Heart left ventricle (tissue), 16 donors: ENCODE data around the gene TCP1. TPM values are rescaled to one million over a fixed set of nuclear protein-coding genes. Genes with fewer than 3 reads are reported as not detected.

Source experiments
- ATAC-seq, 4 donors: fragments of 200-7000 bp; cut with Tn5 transposase; one replicate each; pipeline ENCODE4 v1.9.1; 2020 to 2022; ENCODE audit warnings: moderate library complexity in 4 of 4, mild to moderate bottlenecking in 3 of 4, moderate number of reproducible peaks in 1 of 4
- DNase-seq, 5 donors: peaks; one replicate each; pipeline ENCODE4 v3.0.0-alpha.2; 2020
- H3K27ac ChIP-seq, 12 donors: fragments of 200-600 bp; sonication (generic) in 4 of 12; one replicate each; pipeline versions ENCODE4 v1.5.0 to v1.8.0; 2016 to 2022; ENCODE audit warnings: mild to moderate bottlenecking in 2 of 12
- H3K27me3 ChIP-seq, 9 donors: fragments of 200-600 bp; sonication (generic) in 2 of 9; one replicate each; pipeline versions ENCODE4 v1.5.1 to v1.8.0; 2016 to 2022; ENCODE audit warnings: mild to moderate bottlenecking in 3 of 9
- H3K36me3 ChIP-seq, 9 donors: fragments of 200-600 bp; sonication (generic) in 2 of 9; one replicate each; pipeline versions ENCODE4 v1.5.0 to v1.8.0; 2018 to 2022; ENCODE audit warnings: mild to moderate bottlenecking in 2 of 9
- H3K4me1 ChIP-seq, 12 donors: fragments of 200-600 bp; sonication (generic) in 4 of 12; one replicate each; pipeline versions ENCODE4 v1.5.0 to v1.8.0; 2016 to 2022; ENCODE audit warnings: mild to moderate bottlenecking in 3 of 12
- H3K4me3 ChIP-seq, 12 donors: fragments of 200-600 bp; sonication (generic) in 4 of 12; one replicate each; pipeline versions ENCODE4 v1.5.0 to v1.8.0; 2017 to 2022; ENCODE audit warnings: mild to moderate bottlenecking in 9 of 12, moderate library complexity in 4 of 12
- H3K9me3 ChIP-seq, 12 donors: fragments of 200-600 bp; sonication (generic) in 4 of 12; one replicate each; pipeline versions ENCODE4 v1.5.0 to v1.8.0; 2016 to 2022; ENCODE audit warnings: mild to moderate bottlenecking in 1 of 12
- CTCF ChIP-seq, 12 donors: fragments of 200-600 bp; sonication (generic) in 4 of 12; IDR thresholded peaks; one replicate each; pipeline versions ENCODE4 v1.5.0 to v1.8.0; 2018 to 2022; ENCODE audit warnings: antibody characterized with exemption in 12 of 12, mild to moderate bottlenecking in 5 of 12
- POLR2A ChIP-seq, 2 donors: fragments of 450-650 bp; IDR thresholded peaks; one replicate each; pipeline ENCODE4 v1.6.1; 2017; ENCODE audit warnings: antibody characterized with exemption in 2 of 2, mild to moderate bottlenecking in 2 of 2, moderate library complexity in 2 of 2
- WGBS, 4 donors: extraction: QIAGEN DNeasy Blood & Tissue Kit in 2 of 4; methylation state at CpG; one replicate each; pipeline versions ENCODE4 v1.1.5 to v1.1.7; 2013 to 2018; 5-methylcytosine and 5-hydroxymethylcytosine counted together
- intact Hi-C, 10 donors: fragments of 100-400 bp; cut with DNase I; formaldehyde crosslinking; loops; one replicate each; pipeline versions ENCODE4 v1.11.1 to v1.14.2; 2022
- polyA plus RNA-seq, 2 donors: library from polyadenylated mRNA; stranded (reverse); fragments of 200-250 nt; gene quantifications; one replicate each; pipeline ENCODE4 v1.2.3, GENCODE V29; 2013
- total RNA-seq, 9 donors: library from RNA; depleted of rRNA in 2 of 9; stranded (reverse); fragments of >200 nt in 2 of 9; fragmentation: NEBNext Ultra II Directional in 3 of 9; extraction: Animal tissue kit (Norgen Biotek cat#: 25700) in 3 of 9; gene quantifications; one replicate each; pipeline versions ENCODE4 v1.1.0 to v1.2.4, GENCODE V29; 2016 to 2023
- donor health status: ischemic (EF 13 %, LVEDD 7.1; RV severe dilation, severe dysfunction).
- donor health status: healthy with polysubstance abuse.
- donor health status: DM: no; HTN: yes; CAD: no.
- donor health status: DM: no; HTN: no; CAD: no.
- donor health status: ischemic (EF 25% LVEDD 6.9; RV normal size, moderate dysfunction).
- donor health status: ischemic (EF 25% LVEDD 5.7; RV mildly dilated, moderate dysfunction).
- donor health status: healthy.
- donor health status: DM: yes; HTN: yes; CAD: no.
- donor health status: ischemic (EF 35%, LVEDD 5.7; RV mildly dilated, moderate dysfunction).
- donor health status: nonischemic (EF 11% LVEDD 7.7; RV severe dilation, severe dysfunction).
- donor health status: DM: yes; HTN: yes; CAD: no.
- donor health status: PGD.
- donor health status: ischemic (EF 29% LVEDD 5.4; RV normal size, mild dysfunction).
- donor health status: nonischemic (EF 23%, LVEDD 6.1; RV moderate dilation, normal function).

Gene TCP1
- total and polyA plus RNA-seq, 11 donors = 89.2 to 241 (median 142) TPM

- DNase-seq = no peak
- no peak for ATAC-seq
- TF ChIP-seq CTCF (IDR thresholded peaks at IDR 0.05) (no peak), POLR2A (IDR thresholded peaks at IDR 0.05) (no peak)
- peaks cover 0 to 6% (median 0%) of the 10 kb centered on the region in 12 donors for H3K9me3 ChIP-seq
- no peaks in the 10 kb centered on the region for H3K27me3 ChIP-seq
- H3K27ac ChIP-seq = no peak overlapping the region
- H3K36me3 ChIP-seq = peaks cover 0 to 68% (median 46%) of the 10 kb centered on the region in 9 donors
- intact Hi-C loops = loop anchor here in 2 of 10 donors (10.0 kb wide), 1 partner anchor 75 kb away; the partner anchor contains the start of gene SOD2 (in 2 of the 2)
- H3K4me1 ChIP-seq = no peaks in the 10 kb centered on the region
- H3K4me3 ChIP-seq = no peak overlapping the region
These were observed 19.9 kb downstream of the TCP1 start for GRCh38 chr6:159769470-159769869.

DNA sequence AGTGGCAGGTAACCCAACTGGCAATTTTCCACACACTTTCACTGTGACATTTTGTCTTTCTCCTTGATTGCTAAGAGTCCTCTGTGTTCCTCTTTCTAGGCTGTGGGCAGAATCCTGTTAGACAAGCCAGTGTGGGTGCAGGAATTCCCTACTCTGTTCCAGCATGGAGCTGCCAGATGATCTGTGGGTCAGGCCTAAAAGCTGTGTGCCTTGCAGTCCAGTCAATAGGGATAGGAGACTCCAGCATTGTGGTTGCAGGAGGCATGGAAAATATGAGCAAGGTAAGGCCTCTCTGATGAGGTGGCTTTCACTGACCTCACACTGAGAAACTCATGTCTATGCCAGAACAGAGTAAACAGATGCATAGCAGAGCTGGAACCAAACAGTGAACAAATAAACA lies 22.5 kb downstream of the TCP1 start:
- DNase-seq = no peak
- no peak overlapping the region for H3K27ac ChIP-seq
- no peak for TF ChIP-seq POLR2A (IDR thresholded peaks at IDR 0.05)
- no peak for TF ChIP-seq CTCF (IDR thresholded peaks at IDR 0.05)
- H3K9me3 ChIP-seq = no peaks in the 10 kb centered on the region
- no peaks in the 10 kb centered on the region for H3K27me3 ChIP-seq
- H3K36me3 ChIP-seq = peaks cover 0 to 64% (median 51%) of the 10 kb centered on the region in 9 donors
- peaks cover 0 to 8% (median 5%) of the 10 kb centered on the region in 12 donors for H3K4me1 ChIP-seq
- intact Hi-C loops = loop anchor here in 2 of 10 donors (10.0 kb wide), 1 partner anchor 72 kb away; the partner anchor contains the start of gene SOD2 (in 2 of the 2)
- no peak for ATAC-seq
- H3K4me3 ChIP-seq = no peak overlapping the region

GRCh38 chr6:159762681-159763293 lies 26.6 kb downstream of the TCP1 start:
- H3K4me1 ChIP-seq = peaks cover 0 to 25% (median 12%) of the 10 kb centered on the region in 12 donors
- H3K27ac ChIP-seq = peak overlapping the region; percentile 90 to 100 (median 98)
- intact Hi-C loops = loop anchor here in 5 of 10 donors (1.0 to 10.0 kb wide), 6 partner anchors 26 to 70 kb away; partner anchors contain the start of genes SOD2 (in 3 of the 5), TCP1 (in 2 of the 5) and WTAP (in 2 of the 5)
- H3K36me3 ChIP-seq = peaks cover 0 to 48% (median 31%) of the 10 kb centered on the region in 9 donors
- WGBS, 4 donors = 18 to 71% (median 21%) methylated on average over 2 to 16 of the region's 16 CpGs
- peak overlapping the region; percentile 77 to 100 (median 94) for H3K4me3 ChIP-seq
- DNase-seq (peak in 1 of 5 donors; percentile 29), ATAC-seq (peak in 2 of 4 donors; percentile 0 to 1)
- H3K9me3 ChIP-seq = no peaks in the 10 kb centered on the region
- H3K27me3 ChIP-seq = no peaks in the 10 kb centered on the region
- TF ChIP-seq POLR2A (IDR thresholded peaks at IDR 0.05) = no peak
- no peak for TF ChIP-seq CTCF (IDR thresholded peaks at IDR 0.05)

DNA sequence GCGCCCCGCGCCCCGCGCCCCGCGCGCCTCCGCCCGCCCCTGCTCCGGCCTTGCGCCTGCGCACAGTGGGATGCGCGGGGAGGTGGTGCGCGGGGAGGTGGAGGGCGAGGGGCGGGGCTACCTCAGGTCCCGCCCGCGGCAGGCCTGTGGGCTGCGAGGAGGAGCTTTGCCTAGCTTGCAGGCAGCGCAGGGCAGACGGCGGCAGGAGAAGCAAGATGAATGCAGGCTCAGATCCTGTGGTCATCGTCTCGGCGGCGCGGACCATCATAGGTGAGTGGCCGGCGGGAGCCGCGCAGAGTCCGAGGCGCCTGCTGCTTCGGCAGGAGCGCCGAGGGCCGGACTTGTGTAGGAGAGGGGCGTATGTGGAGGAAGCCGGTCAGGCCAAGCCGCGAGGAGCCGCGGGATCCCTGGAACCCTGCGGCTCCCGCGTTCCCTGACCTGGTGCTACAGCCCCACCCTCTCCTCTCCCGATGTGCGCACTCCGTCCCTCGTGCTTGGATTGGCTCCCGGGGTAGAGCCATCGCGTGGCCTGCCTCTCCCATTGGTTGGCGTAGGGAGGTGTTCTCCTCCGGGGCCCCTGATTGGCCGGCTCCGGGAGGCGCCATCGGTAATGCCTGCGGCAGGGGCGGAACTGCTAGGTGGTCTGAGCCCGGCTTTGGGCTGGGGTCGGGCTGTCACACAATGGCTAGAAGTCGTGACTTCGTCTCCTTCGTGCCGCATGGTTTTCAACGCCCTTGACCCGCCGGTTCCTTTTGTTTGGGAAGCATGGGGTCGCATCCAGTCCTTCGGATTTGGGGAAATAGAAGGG lies 27.3 kb downstream of the TCP1 start, which contains the start of gene ACAT2:
TSS of gene ACAT2 (plus strand) at position 173 of the 808 bp plus-strand sequence. CDS start at position 216, 43 bp downstream.
- peak; percentile 98 to 99 (median 99) for ATAC-seq
- intact Hi-C loops = loop anchor here in 6 of 10 donors (1.0 to 10.0 kb wide), 7 partner anchors 27 to 69 kb away; partner anchors contain the start of genes SOD2 (in 4 of the 6), WTAP (in 4 of the 6) and TCP1 (in 2 of the 6)

More for the DNA sequence above, 27.3 kb downstream of the TCP1 start, which contains the start of gene ACAT2:
- Histone ChIP-seq H3K36me3 (peaks cover 0 to 48% (median 31%) of the 10 kb centered on the region in 9 donors), H3K4me3 (peak within 1 kb of the TSS; percentile 77 to 100 (median 94)), H3K9me3 (no peaks in the 10 kb centered on the region), H3K4me1 (peaks cover 0 to 25% (median 12%) of the 10 kb centered on the region in 12 donors), H3K27me3 (no peaks in the 10 kb centered on the region), H3K27ac (peak within 1 kb of the TSS; percentile 90 to 100 (median 98))
- 0 to 1% (median 1%) methylated on average over 47 to 76 of the region's 76 CpGs for WGBS, 4 donors
- DNase-seq = peak; percentile 95 to 98 (median 97)
- peak in 2 of 12 donors; percentile 14 to 15 for TF ChIP-seq CTCF (IDR thresholded peaks at IDR 0.05)
- TF ChIP-seq POLR2A (IDR thresholded peaks at IDR 0.05) = peak; percentile 11 to 53
